Pancreas (tissue), 10 donors: ENCODE results near the gene PIAS2. TPM values are rescaled to one million over a fixed set of nuclear protein-coding genes. Genes with fewer than 3 reads are reported as not detected.
A peak's percentile ranks its signal among the peaks of the same experiment; 100 is the strongest.

Experiments
- ATAC-seq, 4 donors: fragments of 200-7000 bp; cut with Tn5 transposase; one replicate each; pipeline versions ENCODE4 v1.8.0 to v1.9.1; 2020; ENCODE audit warnings: mild to moderate bottlenecking in 4 of 4, moderate library complexity in 4 of 4
- DNase-seq, 6 donors: peaks; one replicate each; pipeline ENCODE4 v3.0.0-alpha.2; 2020
- FAIRE-seq: peaks from 2 replicates; lab custom pipeline; 2012; peaks lifted over from hg19 to GRCh38; lab: Jason Lieb, UNC
- H3K27ac ChIP-seq, 4 donors: fragments of 200-600 bp; sonication (generic); 1 replicate in 3 of 4; 2 replicates in 1 of 4; pipeline versions ENCODE4 v1.5.0 to v1.8.0; 2020
- H3K27me3 ChIP-seq, 4 donors: fragments of 200-600 bp; one replicate each; pipeline ENCODE4 v1.8.0; 2021
- H3K36me3 ChIP-seq, 3 donors: fragments of 200-600 bp; sonication (generic) in 1 of 3; one replicate each; pipeline versions ENCODE4 v1.5.0 to v1.8.0; 2020 to 2021
- H3K4me1 ChIP-seq, 3 donors: fragments of 200-600 bp; one replicate each; pipeline ENCODE4 v1.8.0; 2021
- H3K4me3 ChIP-seq, 4 donors: fragments of 200-600 bp; sonication (generic) in 2 of 4; one replicate each; pipeline versions ENCODE4 v1.5.0 to v1.8.0; 2020 to 2021
- H3K9me3 ChIP-seq, 4 donors: fragments of 200-600 bp; one replicate each; pipeline ENCODE4 v1.8.0; 2021
- CTCF ChIP-seq, 4 donors: fragments of 200-600 bp; sonication (generic) in 3 of 4; IDR thresholded peaks; one replicate each; pipeline versions ENCODE4 v1.5.0 to v1.8.0; 2021; ENCODE audit warnings: antibody characterized with exemption in 4 of 4
- whole genome bisulfite sequencing, 2 donors: extraction: QIAGEN DNeasy Blood & Tissue Kit; methylation state at CpG; one replicate each; pipeline ENCODE4 v1.1.7; 2013; 5-methylcytosine and 5-hydroxymethylcytosine counted together
- intact Hi-C, 3 donors: fragments of 100-400 bp; cut with DNase I; formaldehyde crosslinking; loops; one replicate each; pipeline versions ENCODE4 v1.11.1 to v1.14.2; 2022
- polyA plus RNA-seq, 2 donors: library from polyadenylated mRNA; stranded (reverse); fragments of 200-250 nt; gene quantifications; one replicate each; pipeline ENCODE4 v1.2.3, GENCODE V29; 2013
- total RNA-seq, 6 donors: library from RNA; stranded (reverse); fragmentation: NEBNext Ultra II Directional in 4 of 6; extraction: Animal tissue kit (Norgen Biotek cat#: 25700) in 4 of 6; gene quantifications; one replicate each; pipeline versions ENCODE4 v1.2.1 to v1.2.4, GENCODE V29; 2021 to 2023
- donor health status: healthy with polysubstance abuse.
- donor health status: DM: no; HTN: no; CAD: no; lungs with moderate emphysema.
- donor health status: DM: no; HTN: no; CAD: no.
- donor health status: control.
- donor health status: control.
- donor health status: Bipolar disorder and iron deficiency.
- donor health status: DM: yes; HTN: yes; CAD: no.
- donor health status: DM: no; HTN: no; CAD: no.
- donor health status: DM: no; HTN: no; CAD: no.
- donor health status: DM: yes; HTN: yes; CAD: no.

Gene PIAS2
- total and polyA plus RNA-seq, 8 donors: 2.8 to 17.6 (median 11.4) TPM

GRCh38 chr18:46770708-46771107 is 146.6 kb downstream of the PIAS2 start:
- intact Hi-C loops: no loop called here
- TF ChIP-seq CTCF (IDR thresholded peaks at IDR 0.05): no peak
- no peak for DNase-seq
- H3K4me1 ChIP-seq: no peaks in the 10 kb centered on the region
- WGBS, 2 donors: 71 to 76% methylated on average over 2 of the region's 2 CpGs
- H3K27me3 ChIP-seq: no peaks in the 10 kb centered on the region
- ATAC-seq: no peak
- no peaks in the 10 kb centered on the region for H3K36me3 ChIP-seq
- H3K27ac ChIP-seq: no peak overlapping the region
- H3K4me3 ChIP-seq: no peak overlapping the region
- no peak for FAIRE-seq
- no peaks in the 10 kb centered on the region for H3K9me3 ChIP-seq

GRCh38 chr18:46768166-46768921 is 149.0 kb downstream of the PIAS2 start:
- Histone ChIP-seq H3K27me3 (peaks cover 0 to 5% (median 0%) of the 10 kb centered on the region in 4 donors), H3K4me3 (no peak overlapping the region), H3K9me3 (no peaks in the 10 kb centered on the region), H3K36me3 (no peaks in the 10 kb centered on the region), H3K27ac (no peak overlapping the region), H3K4me1 (no peaks in the 10 kb centered on the region)
- intact Hi-C loops: no loop called here
- no peak for FAIRE-seq
- ATAC-seq: no peak
- no peak for DNase-seq
- TF ChIP-seq CTCF (IDR thresholded peaks at IDR 0.05): no peak
- WGBS, 2 donors: 50 to 58% methylated on average over 9 of the region's 9 CpGs

- Histone ChIP-seq H3K4me3 (no peak overlapping the region), H3K27ac (no peak overlapping the region), H3K9me3 (no peaks in the 10 kb centered on the region), H3K4me1 (no peaks in the 10 kb centered on the region), H3K36me3 (no peaks in the 10 kb centered on the region), H3K27me3 (peaks cover 0 to 5% (median 0%) of the 10 kb centered on the region in 4 donors)
- intact Hi-C loops: no loop called here
- no peak for TF ChIP-seq CTCF (IDR thresholded peaks at IDR 0.05)
- FAIRE-seq: no peak
- no peak for DNase-seq
- no peak for ATAC-seq
Measured at GRCh38 chr18:46767217-46767616, 150.1 kb downstream of the PIAS2 start.

- no peak for TF ChIP-seq CTCF (IDR thresholded peaks at IDR 0.05)
- intact Hi-C loops: no loop called here
- Histone ChIP-seq H3K27ac (no peak overlapping the region), H3K4me1 (no peaks in the 10 kb centered on the region), H3K27me3 (peaks cover 0 to 10% (median 2%) of the 10 kb centered on the region in 4 donors), H3K9me3 (no peaks in the 10 kb centered on the region), H3K36me3 (no peaks in the 10 kb centered on the region), H3K4me3 (no peak overlapping the region)
- 79 to 92% methylated on average over 2 of the region's 2 CpGs for WGBS, 2 donors
- DNase-seq (no peak), FAIRE-seq (no peak), ATAC-seq (no peak)
Measured at GRCh38 chr18:46764586-46764985, 152.7 kb downstream of the PIAS2 start.

GRCh38 chr18:46761059-46761769 is 156.1 kb downstream of the PIAS2 start:
- WGBS, 2 donors: 31 to 47% methylated on average over 2 of the region's 2 CpGs
- intact Hi-C loops: no loop called here
- no peak for TF ChIP-seq CTCF (IDR thresholded peaks at IDR 0.05)
- DNase-seq (no peak), FAIRE-seq (no peak), ATAC-seq (peak in 2 of 4 donors; percentile 48 to 60)
- Histone ChIP-seq H3K4me1 (no peaks in the 10 kb centered on the region), H3K9me3 (no peaks in the 10 kb centered on the region), H3K36me3 (no peaks in the 10 kb centered on the region), H3K27me3 (peaks cover 0 to 37% (median 10%) of the 10 kb centered on the region in 4 donors), H3K27ac (no peak overlapping the region), H3K4me3 (no peak overlapping the region)
